ENCODE measurements around the gene EMILIN2. TPM values are rescaled to one million over a fixed set of nuclear protein-coding genes. Genes with fewer than 3 reads are reported as not detected.
"Not testable (repeated sequence)": the region's sequence is repeated elsewhere in the genome, so short reads cannot be mapped to it uniquely, and the experiment has no call there.

EMILIN2 gene
- total and polyA plus RNA-seq, 2 experiments from 2014 or later = 10.6 to 16.8 TPM

GRCh38 chr18:2805970-2806943 lies 40.5 kb upstream of the EMILIN2 start:
- 82% methylated on average over 8 of the region's 8 CpGs for WGBS (ENCODE audit: low lambda C conversion rate, missing lambda C conversion rate)
- H2AFZ ChIP-seq = no peak overlapping the region
- no peaks in the 10 kb centered on the region for H4K20me1 ChIP-seq (ENCODE audit: insufficient read depth, poor library complexity, severe bottlenecking)
- H3K9me2 ChIP-seq (replicated peaks; ENCODE audit: insufficient read depth) = no peaks in the 10 kb centered on the region
- DNase-seq (ENCODE audit: low spot score) = no peak
- no peaks in the 10 kb centered on the region for H3K9me3 ChIP-seq (ENCODE audit: low read depth)
- H3K27me3 ChIP-seq = no peaks in the 10 kb centered on the region
- peak overlapping the region; percentile 13 for H3K27ac ChIP-seq
- TF ChIP-seq EZH2 (IDR thresholded peaks at IDR 0.05; ENCODE audit: borderline replicate concordance) (no peak), CTCF (IDR thresholded peaks at IDR 0.05; ENCODE audit: poor library complexity) (no peak), EZH2phosphoT487 (IDR thresholded peaks at IDR 0.05; ENCODE audit: low read depth, severe bottlenecking, unreplicated experiment) (no peak)
- H3K79me2 ChIP-seq = no peaks in the 10 kb centered on the region
- H3K4me2 ChIP-seq = no peak overlapping the region
- no peaks in the 10 kb centered on the region for H3K4me1 ChIP-seq (ENCODE audit: insufficient read depth)
- H3K36me3 ChIP-seq (replicated peaks; ENCODE audit: insufficient read depth, low read depth) = no peaks in the 10 kb centered on the region
- no peak overlapping the region for H3K4me3 ChIP-seq

- not testable (repeated sequence) for H3K4me3 ChIP-seq; DNase-seq (ENCODE audit: low spot score); H3K9me3 ChIP-seq (ENCODE audit: low read depth); H3K4me2 ChIP-seq; H3K4me1 ChIP-seq (ENCODE audit: insufficient read depth); H3K9me2 ChIP-seq (replicated peaks; ENCODE audit: insufficient read depth); H4K20me1 ChIP-seq (ENCODE audit: insufficient read depth, poor library complexity, severe bottlenecking); H3K27ac ChIP-seq; H3K79me2 ChIP-seq; H3K27me3 ChIP-seq; H3K36me3 ChIP-seq (replicated peaks; ENCODE audit: insufficient read depth, low read depth); H2AFZ ChIP-seq
- 80% methylated on average over 2 of the region's 2 CpGs for WGBS (ENCODE audit: low lambda C conversion rate, missing lambda C conversion rate)
Measured at GRCh38 chr18:2808640-2809039, 38.2 kb upstream of the EMILIN2 start.

- not testable (repeated sequence) for H4K20me1 ChIP-seq (ENCODE audit: insufficient read depth, poor library complexity, severe bottlenecking); H3K36me3 ChIP-seq (replicated peaks; ENCODE audit: insufficient read depth, low read depth); H3K79me2 ChIP-seq; H3K9me2 ChIP-seq (replicated peaks; ENCODE audit: insufficient read depth); H2AFZ ChIP-seq; H3K27me3 ChIP-seq; H3K4me1 ChIP-seq (ENCODE audit: insufficient read depth); H3K27ac ChIP-seq; H3K4me3 ChIP-seq; H3K9me3 ChIP-seq (ENCODE audit: low read depth); DNase-seq (ENCODE audit: low spot score); H3K4me2 ChIP-seq
- WGBS (ENCODE audit: low lambda C conversion rate, missing lambda C conversion rate) = 79% methylated on average over 6 of the region's 6 CpGs
Measured at GRCh38 chr18:2809666-2810183, 37.1 kb upstream of the EMILIN2 start.

- H3K9me3 ChIP-seq (ENCODE audit: low read depth) = no peaks in the 10 kb centered on the region
- H3K36me3 ChIP-seq (replicated peaks; ENCODE audit: insufficient read depth, low read depth) = no peaks in the 10 kb centered on the region
- no peaks in the 10 kb centered on the region for H3K27me3 ChIP-seq
- H4K20me1 ChIP-seq (ENCODE audit: insufficient read depth, poor library complexity, severe bottlenecking) = no peaks in the 10 kb centered on the region
- no peak overlapping the region for H2AFZ ChIP-seq
- no peak for TF ChIP-seq CTCF (IDR thresholded peaks at IDR 0.05; ENCODE audit: poor library complexity)
- no peak for TF ChIP-seq EZH2 (IDR thresholded peaks at IDR 0.05; ENCODE audit: borderline replicate concordance)
- H3K9me2 ChIP-seq (replicated peaks; ENCODE audit: insufficient read depth) = no peaks in the 10 kb centered on the region
- H3K4me3 ChIP-seq = no peak overlapping the region
- 94% methylated on average over 1 of the region's 1 CpG for WGBS (ENCODE audit: low lambda C conversion rate, missing lambda C conversion rate)
- H3K27ac ChIP-seq = no peak overlapping the region
- H3K79me2 ChIP-seq = no peaks in the 10 kb centered on the region
- H3K4me1 ChIP-seq (ENCODE audit: insufficient read depth) = no peaks in the 10 kb centered on the region
- no peak overlapping the region for H3K4me2 ChIP-seq
- no peak for DNase-seq (ENCODE audit: low spot score)
Measured at GRCh38 chr18:2811416-2811815, 35.4 kb upstream of the EMILIN2 start.
